H1 (cell line): ENCODE measurements around the gene RERE. TPM values are rescaled to one million over a fixed set of nuclear protein-coding genes. Genes with fewer than 3 reads are reported as not detected.

Source experiments
- EP300 ChIP-seq, 2 experiments: IDR thresholded peaks; 1 replicate in 1 of 2; 2 replicates in 1 of 2; pipeline ENCODE4 v1.6.1; 2011 to 2012; ENCODE audit warnings: low read depth in 2 of 2, low read length in 2 of 2, mild to moderate bottlenecking in 2 of 2, borderline replicate concordance in 1 of 2, inconsistent platforms in 1 of 2, moderate library complexity in 1 of 2
- HDAC6 ChIP-seq: IDR thresholded peaks from one replicate; pipeline ENCODE4 v1.7.1; 2012; ENCODE audit warnings: low read depth, mild to moderate bottlenecking, inconsistent platforms, low read length, moderate library complexity
- POU5F1 ChIP-seq: IDR thresholded peaks from 2 replicates; pipeline ENCODE4 v1.6.1; 2011; ENCODE audit warnings: low read depth, mild to moderate bottlenecking, low read length, moderate library complexity
- polyA plus RNA-seq, 7 experiments: library from polyadenylated mRNA; depleted of rRNA in 3 of 7; stranded (reverse) in 5 of 7; unstranded in 2 of 7; fragments of >200 nt in 5 of 7; fragments of 200-250 nt in 2 of 7; gene quantifications; 1 replicate in 5 of 7; 2 replicates in 1 of 7; 4 replicates in 1 of 7; pipeline versions ENCODE4 v1.2.1 to v1.2.3, GENCODE V29; 2011 to 2013; ENCODE audit warnings: missing spikeins in 2 of 7, mixed read lengths in 2 of 7
- total RNA-seq: library from RNA; stranded (reverse); fragmentation: NEBNext Ultra II Directional; extraction: Animal tissue kit (Norgen Biotek cat#: 25700); gene quantifications from 2 replicates; pipeline ENCODE4 v1.2.1, GENCODE V29; 2021

Gene RERE
- total and polyA plus RNA-seq, 2 of the 8 experiments (the other 6 are each of a cell fraction or from before 2014, with no cell fraction given) = 15.3 to 142 TPM

- TF ChIP-seq HDAC6 = no peak
- no peak for TF ChIP-seq EP300 (IDR thresholded peaks at IDR 0.05; ENCODE audit: borderline replicate concordance in 1 of 2, low read depth in 2 of 2, low read length in 2 of 2)
- no peak for TF ChIP-seq POU5F1
- TF ChIP-seq, all 59 proteins: peak for 0
These were observed 154.2 kb downstream of the RERE start (continued) for GRCh38 chr1:8663090-8663802.
